ENCODE measurements around the gene CATSPERD.
A peak's percentile ranks its signal among the peaks of the same experiment; 100 is the strongest.

The CATSPERD gene

DNA sequence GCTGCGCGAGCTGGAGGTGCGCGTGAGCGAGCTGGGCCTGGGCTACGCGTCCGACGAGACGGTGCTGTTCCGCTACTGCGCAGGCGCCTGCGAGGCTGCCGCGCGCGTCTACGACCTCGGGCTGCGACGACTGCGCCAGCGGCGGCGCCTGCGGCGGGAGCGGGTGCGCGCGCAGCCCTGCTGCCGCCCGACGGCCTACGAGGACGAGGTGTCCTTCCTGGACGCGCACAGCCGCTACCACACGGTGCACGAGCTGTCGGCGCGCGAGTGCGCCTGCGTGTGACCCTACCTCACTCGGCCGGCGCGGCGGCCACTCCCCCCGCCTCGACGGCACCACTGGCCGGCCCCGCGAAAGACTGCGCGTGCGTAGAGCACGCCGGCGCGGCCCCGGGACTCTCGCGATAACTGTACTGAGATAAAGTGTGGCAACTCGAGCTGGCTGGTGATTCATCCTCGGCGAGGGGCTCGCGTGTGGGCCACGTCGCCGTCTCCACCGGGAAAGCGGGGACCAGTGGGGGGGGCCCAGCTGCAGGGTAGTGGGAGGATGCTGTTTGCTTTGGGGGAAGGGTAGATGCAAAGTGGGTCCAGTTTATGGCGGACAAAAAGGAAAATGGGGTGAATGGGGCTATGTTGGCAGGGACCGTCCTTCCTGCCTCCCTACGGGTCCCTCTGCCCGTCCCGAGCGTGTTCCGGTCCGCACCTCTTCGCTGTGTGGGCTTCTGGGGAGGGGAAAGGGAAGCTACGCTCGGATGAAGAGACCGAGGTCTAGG is 107.6 kb downstream of the CATSPERD start:
- H3K4me3 ChIP-seq (ENCODE audit: control insufficient read depth, low read depth, low read length): peak overlapping the region; percentile 49
- TF ChIP-seq, protein P1, sequence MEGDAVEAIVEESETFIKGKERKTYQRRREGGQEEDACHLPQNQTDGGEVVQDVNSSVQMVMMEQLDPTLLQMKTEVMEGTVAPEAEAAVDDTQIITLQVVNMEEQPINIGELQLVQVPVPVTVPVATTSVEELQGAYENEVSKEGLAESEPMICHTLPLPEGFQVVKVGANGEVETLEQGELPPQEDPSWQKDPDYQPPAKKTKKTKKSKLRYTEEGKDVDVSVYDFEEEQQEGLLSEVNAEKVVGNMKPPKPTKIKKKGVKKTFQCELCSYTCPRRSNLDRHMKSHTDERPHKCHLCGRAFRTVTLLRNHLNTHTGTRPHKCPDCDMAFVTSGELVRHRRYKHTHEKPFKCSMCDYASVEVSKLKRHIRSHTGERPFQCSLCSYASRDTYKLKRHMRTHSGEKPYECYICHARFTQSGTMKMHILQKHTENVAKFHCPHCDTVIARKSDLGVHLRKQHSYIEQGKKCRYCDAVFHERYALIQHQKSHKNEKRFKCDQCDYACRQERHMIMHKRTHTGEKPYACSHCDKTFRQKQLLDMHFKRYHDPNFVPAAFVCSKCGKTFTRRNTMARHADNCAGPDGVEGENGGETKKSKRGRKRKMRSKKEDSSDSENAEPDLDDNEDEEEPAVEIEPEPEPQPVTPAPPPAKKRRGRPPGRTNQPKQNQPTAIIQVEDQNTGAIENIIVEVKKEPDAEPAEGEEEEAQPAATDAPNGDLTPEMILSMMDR (IDR thresholded peaks at IDR 0.05; ENCODE audit: control insufficient read depth, insufficient read depth, low read depth, low read length, missing control alignments): no peak
- DNase-seq (ENCODE audit: low read depth): peak; percentile 45

All from AG09309 (cell line).